Nephron progenitor cell (in vitro differentiated cells): ENCODE measurements around the gene KPTN.

Experiments used
- DNase-seq: peaks from one replicate; pipeline ENCODE4 v3.0.0; 2021
- H3K27ac Mint-ChIP-seq: 2 replicates; pipeline ENCODE4 v1.8.0; 2021; ENCODE audit warnings: mild to moderate bottlenecking, moderate library complexity, mixed read lengths
- H3K27me3 Mint-ChIP-seq: 2 replicates; pipeline ENCODE4 v1.8.0; 2021; ENCODE audit warnings: mild to moderate bottlenecking, low read depth, mixed read lengths; ENCODE audit not compliant: poor library complexity
- H3K36me3 Mint-ChIP-seq: 2 replicates; pipeline ENCODE4 v1.8.0; 2021; ENCODE audit warnings: low read depth, mixed read lengths
- H3K4me1 Mint-ChIP-seq: 2 replicates; pipeline ENCODE4 v1.8.0; 2021; ENCODE audit warnings: mixed read lengths
- H3K4me3 Mint-ChIP-seq: 2 replicates; pipeline ENCODE4 v1.8.0; 2021; ENCODE audit warnings: mild to moderate bottlenecking, moderate library complexity, mixed read lengths
- H3K9me3 Mint-ChIP-seq: 2 replicates; pipeline ENCODE4 v1.8.0; 2021; ENCODE audit warnings: mild to moderate bottlenecking, moderate library complexity, mixed read lengths
- CTCF ChIP-seq: fragments of 200-600 bp; sonication (generic); IDR thresholded peaks from 2 replicates; pipeline ENCODE4 v1.5.0; 2021; ENCODE audit warnings: antibody characterized with exemption

KPTN gene

GRCh38 chr19:47434088-47434487 lies 49.9 kb downstream of the KPTN start:
- H3K4me1 Mint-ChIP-seq: peaks cover 5% of the 10 kb centered on the region
- no peaks in the 10 kb centered on the region for H3K9me3 Mint-ChIP-seq
- no peak for TF ChIP-seq CTCF
- DNase-seq: no peak
- peaks cover 84% of the 10 kb centered on the region for H3K27me3 Mint-ChIP-seq
- no peak overlapping the region for H3K27ac Mint-ChIP-seq
- H3K4me3 Mint-ChIP-seq: no peak overlapping the region
- no peaks in the 10 kb centered on the region for H3K36me3 Mint-ChIP-seq

GRCh38 chr19:47433121-47433520 lies 50.9 kb downstream of the KPTN start:
- Mint-ChIP-seq H3K4me3 (no peak overlapping the region), H3K36me3 (no peaks in the 10 kb centered on the region), H3K9me3 (no peaks in the 10 kb centered on the region), H3K27ac (no peak overlapping the region), H3K4me1 (peaks cover 5% of the 10 kb centered on the region), H3K27me3 (peaks cover 84% of the 10 kb centered on the region)
- TF ChIP-seq CTCF: no peak
- DNase-seq: no peak

- no peak for TF ChIP-seq CTCF
- H3K27ac Mint-ChIP-seq: no peak overlapping the region
- no peaks in the 10 kb centered on the region for H3K36me3 Mint-ChIP-seq
- DNase-seq: no peak
- peaks cover 5% of the 10 kb centered on the region for H3K4me1 Mint-ChIP-seq
- H3K9me3 Mint-ChIP-seq: no peaks in the 10 kb centered on the region
- H3K27me3 Mint-ChIP-seq: peaks cover 77% of the 10 kb centered on the region
- no peak overlapping the region for H3K4me3 Mint-ChIP-seq
Measured at GRCh38 chr19:47432499-47432898, 51.5 kb downstream of the KPTN start.

- Mint-ChIP-seq H3K4me1 (peaks cover 4% of the 10 kb centered on the region), H3K27ac (no peak overlapping the region), H3K27me3 (peaks cover 73% of the 10 kb centered on the region), H3K9me3 (no peaks in the 10 kb centered on the region), H3K4me3 (no peak overlapping the region), H3K36me3 (no peaks in the 10 kb centered on the region)
- TF ChIP-seq CTCF: no peak
- no peak for DNase-seq
Measured at GRCh38 chr19:47432091-47432490, 51.9 kb downstream of the KPTN start.

GRCh38 chr19:47430041-47430802 lies 53.8 kb downstream of the KPTN start:
- H3K27me3 Mint-ChIP-seq: peaks cover 72% of the 10 kb centered on the region
- peak overlapping the region; percentile 65 for H3K4me3 Mint-ChIP-seq

More at GRCh38 chr19:47430041-47430802, 53.8 kb downstream of the KPTN start:
- peak; percentile 21 for TF ChIP-seq CTCF
- H3K9me3 Mint-ChIP-seq: no peaks in the 10 kb centered on the region
- peak; percentile 66 for DNase-seq
- H3K27ac Mint-ChIP-seq: no peak overlapping the region
- H3K36me3 Mint-ChIP-seq: no peaks in the 10 kb centered on the region
- H3K4me1 Mint-ChIP-seq: no peaks in the 10 kb centered on the region
